ENCODE measurements around the gene TLDC2.

The TLDC2 gene

DNA sequence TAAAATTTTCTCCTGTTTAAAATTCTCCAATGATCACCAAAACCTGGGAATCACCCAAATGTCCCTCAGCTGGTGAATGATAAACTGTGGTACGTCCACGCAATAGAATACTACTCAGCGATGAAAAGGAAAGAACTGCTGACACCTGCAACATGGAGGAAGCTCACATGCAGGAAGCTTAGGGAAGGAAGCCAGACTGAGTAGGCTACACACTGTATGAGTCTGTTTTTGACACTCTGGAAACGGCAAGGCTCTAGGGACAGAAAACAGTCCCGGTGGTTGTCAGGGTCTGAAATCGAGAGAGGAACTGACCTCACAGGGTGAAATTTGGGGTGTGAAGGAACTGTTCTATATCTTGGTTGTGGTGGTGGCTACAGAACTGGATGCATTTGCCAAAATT, 25.2 kb upstream of the TLDC2 start:
- DNase-seq (ENCODE audit: low read depth, low spot score), result no peak
- TF ChIP-seq CTCF (IDR thresholded peaks at IDR 0.05; ENCODE audit: low read depth, low read length), result no peak
- no peak overlapping the region for H3K4me3 ChIP-seq (ENCODE audit: low read depth, low read length)
- in situ Hi-C loops (cut with HindIII; ENCODE audit: low sequenced_read_pairs), result no loop called here

GRCh38 chr20:36851490-36851889, 24.4 kb upstream of the TLDC2 start:
- no peak for DNase-seq (ENCODE audit: low read depth, low spot score)
- in situ Hi-C loops (cut with HindIII; ENCODE audit: low sequenced_read_pairs), result no loop called here
- H3K4me3 ChIP-seq (ENCODE audit: low read depth, low read length), result no peak overlapping the region
- TF ChIP-seq CTCF (IDR thresholded peaks at IDR 0.05; ENCODE audit: low read depth, low read length), result no peak

- no peak for DNase-seq (ENCODE audit: low read depth, low spot score)
- H3K4me3 ChIP-seq (ENCODE audit: low read depth, low read length), result no peak overlapping the region
- TF ChIP-seq CTCF (IDR thresholded peaks at IDR 0.05; ENCODE audit: low read depth, low read length), result no peak
- in situ Hi-C loops (cut with HindIII; ENCODE audit: low sequenced_read_pairs), result no loop called here
Measured at GRCh38 chr20:36852187-36852586, 23.8 kb upstream of the TLDC2 start.

DNA sequence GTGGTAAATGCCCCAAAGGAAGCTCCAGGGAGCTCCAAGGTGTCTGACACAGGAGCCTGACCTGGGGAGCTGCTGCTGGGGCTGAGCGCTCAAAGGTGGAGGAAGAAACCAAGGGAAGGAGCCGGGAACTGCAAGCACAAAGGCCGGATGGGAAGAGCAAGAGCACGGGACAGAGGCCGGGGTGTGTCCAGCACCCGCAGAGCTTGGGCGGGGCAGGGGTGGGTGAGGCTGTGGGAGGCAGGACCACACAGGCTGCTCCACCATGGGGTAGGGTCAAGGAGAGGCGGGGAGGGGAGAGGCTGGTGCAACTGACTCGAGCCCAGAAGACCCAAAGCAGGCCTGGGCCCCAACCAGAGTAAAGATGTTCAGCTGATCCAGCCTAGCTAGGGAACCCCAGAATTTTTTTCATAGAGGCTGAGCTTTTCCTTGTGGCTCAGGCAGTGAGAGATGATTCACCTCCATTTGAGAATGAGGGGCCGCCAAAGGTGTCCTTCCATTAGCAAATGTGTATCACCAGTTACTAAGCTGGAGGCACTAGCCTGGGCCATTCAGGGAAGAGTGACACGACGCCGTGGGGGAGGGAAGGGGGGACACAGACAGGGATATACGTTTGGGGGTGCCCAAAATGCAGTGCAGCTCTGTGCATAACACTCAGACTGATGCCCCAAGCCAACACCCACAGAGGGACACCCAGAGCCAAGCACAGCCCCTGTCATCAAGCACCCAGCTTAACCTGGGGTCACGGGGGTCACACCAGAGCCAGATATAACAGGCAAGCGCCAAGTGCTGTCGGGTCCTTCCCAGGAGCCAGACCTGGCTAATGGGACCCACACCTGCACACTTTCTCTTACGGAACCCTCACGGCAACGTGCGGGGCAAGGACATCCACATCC, 21.3 kb upstream of the TLDC2 start:
- no peak overlapping the region for H3K4me3 ChIP-seq (ENCODE audit: low read depth, low read length)
- DNase-seq (ENCODE audit: low read depth, low spot score), result no peak
- in situ Hi-C loops (cut with HindIII; ENCODE audit: low sequenced_read_pairs), result no loop called here
- TF ChIP-seq CTCF (IDR thresholded peaks at IDR 0.05; ENCODE audit: low read depth, low read length), result no peak

DNA sequence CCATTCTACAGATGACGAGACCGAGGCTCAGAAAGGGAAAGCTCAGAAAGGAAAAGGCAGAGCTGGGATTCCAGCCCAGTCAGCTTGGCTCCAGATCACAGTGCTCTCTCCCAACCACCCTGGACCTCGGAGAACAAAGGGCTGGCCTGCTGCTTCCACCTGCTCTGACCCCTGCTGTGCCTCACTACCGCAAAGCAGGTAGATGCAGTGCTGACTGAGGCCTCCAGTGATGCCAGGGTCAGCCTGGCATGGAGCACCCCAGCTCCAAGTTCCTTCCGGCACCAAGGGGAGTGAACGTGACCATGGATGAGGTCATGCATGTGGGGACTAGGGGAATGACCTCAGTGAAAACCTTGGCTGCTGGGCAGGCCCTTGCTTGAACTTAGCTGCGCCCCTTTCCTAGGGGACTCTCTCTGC, 20.7 kb upstream of the TLDC2 start:
- no peak overlapping the region for H3K4me3 ChIP-seq (ENCODE audit: low read depth, low read length)
- DNase-seq (ENCODE audit: low read depth, low spot score), result no peak
- in situ Hi-C loops (cut with HindIII; ENCODE audit: low sequenced_read_pairs), result no loop called here
- no peak for TF ChIP-seq CTCF (IDR thresholded peaks at IDR 0.05; ENCODE audit: low read depth, low read length)

GRCh38 chr20:36856195-36856594, 19.7 kb upstream of the TLDC2 start:
- DNase-seq (ENCODE audit: low read depth, low spot score), result no peak
- in situ Hi-C loops (cut with HindIII; ENCODE audit: low sequenced_read_pairs), result no loop called here

More at GRCh38 chr20:36856195-36856594, 19.7 kb upstream of the TLDC2 start:
- H3K4me3 ChIP-seq (ENCODE audit: low read depth, low read length), result no peak overlapping the region
- TF ChIP-seq CTCF (IDR thresholded peaks at IDR 0.05; ENCODE audit: low read depth, low read length), result no peak
